AG09309 (cell line): ENCODE results near the gene UBE2QL1.

Experiments used
- DNase-seq: peaks from one replicate; pipeline ENCODE4 v3.0.0-alpha.2; 2010; ENCODE audit warnings: low read depth
- H3K4me3 ChIP-seq: 2 replicates; pipeline ENCODE4 v1.5.1; 2011; ENCODE audit warnings: mild to moderate bottlenecking, low read depth, low read length, moderate library complexity; ENCODE audit not compliant: control insufficient read depth
- TF ChIP-seq, protein P1 (sequence below): IDR thresholded peaks from 2 replicates; pipeline ENCODE4 v1.5.1; 2011; ENCODE audit warnings: mild to moderate bottlenecking, low read depth, low read length, inconsistent platforms; ENCODE audit not compliant: insufficient read depth, control insufficient read depth; ENCODE audit errors: missing control alignments

Gene UBE2QL1

GRCh38 chr5:6483880-6484382, 35.3 kb downstream of the UBE2QL1 start:
- no peak for DNase-seq
- H3K4me3 ChIP-seq, result no peak overlapping the region
- TF ChIP-seq, protein P1, sequence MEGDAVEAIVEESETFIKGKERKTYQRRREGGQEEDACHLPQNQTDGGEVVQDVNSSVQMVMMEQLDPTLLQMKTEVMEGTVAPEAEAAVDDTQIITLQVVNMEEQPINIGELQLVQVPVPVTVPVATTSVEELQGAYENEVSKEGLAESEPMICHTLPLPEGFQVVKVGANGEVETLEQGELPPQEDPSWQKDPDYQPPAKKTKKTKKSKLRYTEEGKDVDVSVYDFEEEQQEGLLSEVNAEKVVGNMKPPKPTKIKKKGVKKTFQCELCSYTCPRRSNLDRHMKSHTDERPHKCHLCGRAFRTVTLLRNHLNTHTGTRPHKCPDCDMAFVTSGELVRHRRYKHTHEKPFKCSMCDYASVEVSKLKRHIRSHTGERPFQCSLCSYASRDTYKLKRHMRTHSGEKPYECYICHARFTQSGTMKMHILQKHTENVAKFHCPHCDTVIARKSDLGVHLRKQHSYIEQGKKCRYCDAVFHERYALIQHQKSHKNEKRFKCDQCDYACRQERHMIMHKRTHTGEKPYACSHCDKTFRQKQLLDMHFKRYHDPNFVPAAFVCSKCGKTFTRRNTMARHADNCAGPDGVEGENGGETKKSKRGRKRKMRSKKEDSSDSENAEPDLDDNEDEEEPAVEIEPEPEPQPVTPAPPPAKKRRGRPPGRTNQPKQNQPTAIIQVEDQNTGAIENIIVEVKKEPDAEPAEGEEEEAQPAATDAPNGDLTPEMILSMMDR, result no peak

- TF ChIP-seq, protein P1, result no peak
- H3K4me3 ChIP-seq, result no peak overlapping the region
- DNase-seq, result no peak
Observed at GRCh38 chr5:6484446-6484845, 35.8 kb downstream of the UBE2QL1 start.

- TF ChIP-seq, protein P1, result no peak
- no peak for DNase-seq
- H3K4me3 ChIP-seq, result no peak overlapping the region
Observed at GRCh38 chr5:6484899-6485298, 36.2 kb downstream of the UBE2QL1 start.

- H3K4me3 ChIP-seq, result no peak overlapping the region
- DNase-seq, result no peak
- TF ChIP-seq, protein P1, result no peak
Observed at GRCh38 chr5:6485441-6485840, 36.8 kb downstream of the UBE2QL1 start.

- H3K4me3 ChIP-seq, result no peak overlapping the region
- DNase-seq, result no peak
- TF ChIP-seq, protein P1, result no peak
Observed at GRCh38 chr5:6486074-6486473, 37.4 kb downstream of the UBE2QL1 start.

- H3K4me3 ChIP-seq, result no peak overlapping the region
- no peak for DNase-seq
- TF ChIP-seq, protein P1, result no peak
Observed at GRCh38 chr5:6487081-6487480, 38.4 kb downstream of the UBE2QL1 start.

DNA sequence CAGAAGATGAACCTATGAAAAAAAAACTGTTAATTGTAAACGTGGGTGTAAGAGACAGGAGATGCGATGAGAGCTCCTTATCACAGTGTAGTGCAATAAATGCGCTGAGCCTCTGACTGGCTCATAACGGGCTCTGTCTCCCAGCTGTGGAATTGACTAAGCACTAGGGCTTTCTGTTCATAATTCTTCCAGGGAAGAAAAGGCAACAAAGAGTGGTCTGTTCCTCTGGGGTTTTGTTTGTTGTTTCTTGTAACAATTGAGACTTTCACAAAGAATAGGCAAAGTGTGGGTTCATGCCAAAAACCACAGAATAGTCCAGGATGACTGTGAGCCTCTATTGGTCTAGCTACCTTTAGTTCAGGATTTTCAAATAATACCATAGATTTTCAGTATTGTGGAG, 39.4 kb downstream of the UBE2QL1 start:
- no peak for DNase-seq
- TF ChIP-seq, protein P1, result no peak
- no peak overlapping the region for H3K4me3 ChIP-seq
